Lung (tissue), 12 donors: ENCODE results near the gene RNF144A. TPM values are rescaled to one million over a fixed set of nuclear protein-coding genes. Genes with fewer than 3 reads are reported as not detected.

Experiments
- ATAC-seq: fragments of 200-7000 bp; cut with Tn5 transposase; one replicate; pipeline ENCODE4 v1.9.1; 2020; ENCODE audit warnings: moderate number of reproducible peaks; ENCODE audit not compliant: insufficient read depth, low FRiP score
- DNase-seq, 3 donors: peaks; one replicate each; pipeline ENCODE4 v3.0.0-alpha.2; 2013 to 2017
- H3K27ac ChIP-seq, 2 donors: one replicate each; pipeline ENCODE4 v1.5.1; 2013; ENCODE audit warnings: mild to moderate bottlenecking in 2 of 2, moderate library complexity in 2 of 2, control low read depth in 1 of 2, inconsistent platforms in 1 of 2, low read depth in 1 of 2, low read length in 1 of 2
- H3K27me3 ChIP-seq, 3 donors: one replicate each; pipeline ENCODE4 v1.5.1; 2013; ENCODE audit warnings: low read length in 2 of 3; ENCODE audit not compliant: control insufficient read depth in 3 of 3, insufficient read depth in 3 of 3
- H3K36me3 ChIP-seq, 4 donors: one replicate each; pipeline ENCODE4 v1.5.1; 2013; ENCODE audit warnings: low read length in 4 of 4, mild to moderate bottlenecking in 1 of 4, moderate library complexity in 1 of 4; ENCODE audit not compliant: control insufficient read depth in 4 of 4, insufficient read depth in 4 of 4
- H3K4me1 ChIP-seq, 5 donors: one replicate each; pipeline ENCODE4 v1.5.1; 2013; ENCODE audit warnings: low read length in 5 of 5, mild to moderate bottlenecking in 2 of 5, moderate library complexity in 1 of 5; ENCODE audit not compliant: control insufficient read depth in 5 of 5, insufficient read depth in 5 of 5
- H3K4me3 ChIP-seq: one replicate; pipeline ENCODE4 v1.5.1; 2013; ENCODE audit warnings: mild to moderate bottlenecking, control low read depth, moderate library complexity
- H3K9ac ChIP-seq, 2 donors: one replicate each; pipeline ENCODE4 v1.5.1; 2013; ENCODE audit warnings: low read length in 2 of 2, control low read depth in 1 of 2; ENCODE audit not compliant: insufficient read depth in 1 of 2
- H3K9me3 ChIP-seq, 4 donors: one replicate each; pipeline ENCODE4 v1.5.1; 2013; ENCODE audit warnings: low read length in 3 of 4, mild to moderate bottlenecking in 1 of 4, moderate library complexity in 1 of 4; ENCODE audit not compliant: control insufficient read depth in 4 of 4, insufficient read depth in 3 of 4
- WGBS, 2 donors: extraction: QIAGEN DNeasy Blood & Tissue Kit; methylation state at CpG; one replicate each; pipeline ENCODE4 v1.1.7; 2013; 5-methylcytosine and 5-hydroxymethylcytosine counted together
- polyA plus RNA-seq, 2 donors: library from polyadenylated mRNA; stranded (reverse); fragments of 200-250 nt; gene quantifications; one replicate each; pipeline ENCODE4 v1.2.1, GENCODE V29; 2013
- total RNA-seq, 2 donors: library from RNA; depleted of rRNA in 1 of 2; stranded (reverse); fragments of >200 nt in 1 of 2; gene quantifications; one replicate each; pipeline ENCODE4 v1.2.1, GENCODE V29; 2014 to 2021
- TF ChIP-seq, protein P1 (sequence below): IDR thresholded peaks from 2 replicates; pipeline ENCODE4 v1.5.1; 2012; ENCODE audit warnings: mild to moderate bottlenecking; ENCODE audit errors: control extremely low read depth, extremely low read depth
- donor health status: control.
- donor health status: control.
- donor health status: Bipolar disorder and iron deficiency.
- donor health status: healthy.
- donor health status: DM: yes; HTN: yes; CAD: no.

The RNF144A gene
- total and polyA plus RNA-seq, 4 donors, result 2.7 to 25.3 (median 5.8) TPM

DNA sequence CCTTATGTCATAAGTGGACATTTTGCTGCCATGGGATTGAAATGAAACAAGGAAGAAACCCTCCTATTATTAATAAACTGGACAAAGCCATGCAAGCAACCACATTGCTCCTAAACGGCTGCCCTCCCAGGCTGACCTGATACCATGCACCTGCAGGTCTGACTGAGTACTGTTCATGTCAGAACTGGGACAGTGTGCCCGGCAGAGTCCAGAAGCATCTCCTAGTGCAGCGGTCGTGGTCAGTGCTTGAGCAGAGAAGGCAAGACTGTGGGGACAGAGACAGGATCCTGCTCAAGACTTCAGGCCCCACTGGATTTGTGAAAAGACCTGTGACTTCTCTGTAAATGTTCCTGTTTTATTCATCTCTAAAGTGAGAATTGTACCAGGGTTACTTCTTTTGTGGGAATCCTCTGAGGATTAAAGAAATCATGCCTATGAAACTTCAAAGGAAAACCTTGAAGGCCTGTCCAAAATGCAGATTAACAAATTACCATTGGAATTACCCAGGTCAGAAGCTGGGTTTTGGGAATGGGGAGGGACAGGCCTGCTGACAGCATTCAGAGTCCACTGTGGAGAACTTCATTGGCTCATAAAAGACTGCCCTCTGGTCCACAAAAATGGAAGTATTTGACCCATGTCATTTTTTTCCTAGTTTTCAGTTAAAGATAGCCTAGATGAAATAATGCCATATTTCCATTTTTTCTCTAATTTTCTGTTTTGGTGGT, 13.9 kb downstream of the RNF144A start:
- ATAC-seq, result no peak
- DNase-seq, result no peak
- TF ChIP-seq, protein P1, sequence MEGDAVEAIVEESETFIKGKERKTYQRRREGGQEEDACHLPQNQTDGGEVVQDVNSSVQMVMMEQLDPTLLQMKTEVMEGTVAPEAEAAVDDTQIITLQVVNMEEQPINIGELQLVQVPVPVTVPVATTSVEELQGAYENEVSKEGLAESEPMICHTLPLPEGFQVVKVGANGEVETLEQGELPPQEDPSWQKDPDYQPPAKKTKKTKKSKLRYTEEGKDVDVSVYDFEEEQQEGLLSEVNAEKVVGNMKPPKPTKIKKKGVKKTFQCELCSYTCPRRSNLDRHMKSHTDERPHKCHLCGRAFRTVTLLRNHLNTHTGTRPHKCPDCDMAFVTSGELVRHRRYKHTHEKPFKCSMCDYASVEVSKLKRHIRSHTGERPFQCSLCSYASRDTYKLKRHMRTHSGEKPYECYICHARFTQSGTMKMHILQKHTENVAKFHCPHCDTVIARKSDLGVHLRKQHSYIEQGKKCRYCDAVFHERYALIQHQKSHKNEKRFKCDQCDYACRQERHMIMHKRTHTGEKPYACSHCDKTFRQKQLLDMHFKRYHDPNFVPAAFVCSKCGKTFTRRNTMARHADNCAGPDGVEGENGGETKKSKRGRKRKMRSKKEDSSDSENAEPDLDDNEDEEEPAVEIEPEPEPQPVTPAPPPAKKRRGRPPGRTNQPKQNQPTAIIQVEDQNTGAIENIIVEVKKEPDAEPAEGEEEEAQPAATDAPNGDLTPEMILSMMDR, result no peak

DNA sequence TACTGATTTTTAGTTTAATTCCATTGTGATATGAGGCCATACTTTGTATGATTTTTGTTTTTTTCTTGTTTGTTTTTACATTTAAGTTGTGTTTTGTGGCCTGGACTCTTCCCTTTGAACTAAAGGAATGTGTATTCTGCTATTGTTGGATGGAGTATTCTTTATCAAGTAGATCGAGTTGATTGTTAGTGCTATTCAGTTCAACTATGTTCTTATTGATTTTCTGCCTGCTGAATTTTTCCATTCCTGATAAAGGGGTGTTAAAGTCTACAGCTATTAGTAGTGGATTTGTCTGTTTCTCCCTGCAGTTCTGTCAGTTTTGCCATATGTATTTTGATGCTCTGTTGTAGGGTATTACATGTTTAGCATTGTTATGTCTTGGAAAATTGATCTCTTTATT, 14.5 kb downstream of the RNF144A start:
- H3K36me3 ChIP-seq, result no peaks in the 10 kb centered on the region
- H3K9ac ChIP-seq, result no peak overlapping the region
- WGBS, 2 donors, result 68 to 70% methylated on average over 1 of the region's 1 CpG
- ATAC-seq (no peak), DNase-seq (no peak)
- no peak overlapping the region for H3K27ac ChIP-seq
- no peaks in the 10 kb centered on the region for H3K27me3 ChIP-seq
- no peaks in the 10 kb centered on the region for H3K9me3 ChIP-seq
- H3K4me1 ChIP-seq, result peaks cover 3 to 16% (median 11%) of the 10 kb centered on the region in 5 donors
- no peak overlapping the region for H3K4me3 ChIP-seq
- TF ChIP-seq, protein P1, result no peak

More for the DNA sequence above, 13.9 kb downstream of the RNF144A start:
- no peaks in the 10 kb centered on the region for H3K36me3 ChIP-seq
- H3K4me1 ChIP-seq, result peaks cover 3 to 23% (median 13%) of the 10 kb centered on the region in 5 donors
- H3K27me3 ChIP-seq, result no peaks in the 10 kb centered on the region
- H3K9me3 ChIP-seq, result no peaks in the 10 kb centered on the region
- no peak overlapping the region for H3K4me3 ChIP-seq
- H3K9ac ChIP-seq, result no peak overlapping the region
- 66 to 75% methylated on average over 4 of the region's 4 CpGs for WGBS, 2 donors
- no peak overlapping the region for H3K27ac ChIP-seq

GRCh38 chr2:6932206-6932605, 15.0 kb downstream of the RNF144A start:
- Histone ChIP-seq H3K36me3 (no peaks in the 10 kb centered on the region), H3K27ac (no peak overlapping the region), H3K4me3 (no peak overlapping the region), H3K4me1 (peaks cover 3 to 12% (median 10%) of the 10 kb centered on the region in 5 donors), H3K9me3 (no peaks in the 10 kb centered on the region), H3K27me3 (no peaks in the 10 kb centered on the region), H3K9ac (no peak overlapping the region)
- WGBS, 2 donors, result 98 to 100% methylated on average over 1 of the region's 1 CpG
- no peak for ATAC-seq
- no peak for DNase-seq
- TF ChIP-seq, protein P1, result no peak
